Measurements from ENCODE around the gene TCEA2. TPM values are rescaled to one million over a fixed set of nuclear protein-coding genes. Genes with fewer than 3 reads are reported as not detected.

Gene TCEA2
- total and polyA plus RNA-seq, 11 donors, result 19.2 to 52.1 (median 42.6) TPM

- Histone ChIP-seq H3K36me3 (peaks cover 0 to 23% (median 8%) of the 10 kb centered on the region in 9 donors), H3K4me3 (peak within 1 kb of the TSS; percentile 39 to 91 (median 63)), H3K9me3 (no peaks in the 10 kb centered on the region), H3K27ac (peak within 1 kb of the TSS; percentile 78 to 96 (median 91)), H3K27me3 (peaks cover 0 to 59% (median 14%) of the 10 kb centered on the region in 9 donors), H3K4me1 (peaks cover 0 to 42% (median 19%) of the 10 kb centered on the region in 12 donors)
- intact Hi-C loops (cut with DNase I), result no loop called here
- DNase-seq (peak in 4 of 5 donors; percentile 60 to 76 (median 68)), ATAC-seq (peak in 3 of 4 donors; percentile 8 to 14 (median 10))
- WGBS, 4 donors, result 0 to 1% (median 0%) methylated on average over 6 to 107 of the region's 111 CpGs
- TF ChIP-seq POLR2A (IDR thresholded peaks at IDR 0.05) (peak in 1 of 2 donors; percentile 47), CTCF (IDR thresholded peaks at IDR 0.05) (no peak)
Measured at GRCh38 chr20:64049060-64049877, 13.7 kb upstream of the TCEA2 start, which contains the start of gene SOX18. Gene SOX18, minus strand, starts transcription at chr20:64049639. Its CDS starts 123 bp downstream, at chr20:64049516.

GRCh38 chr20:64049878-64050260 lies 13.1 kb upstream of the TCEA2 start:
- H3K4me3 ChIP-seq, result peak overlapping the region; percentile 2 to 91 (median 61)
- 14 to 76% (median 34%) methylated on average over 3 to 16 of the region's 16 CpGs for WGBS, 4 donors
- H3K27me3 ChIP-seq, result peaks cover 0 to 59% (median 14%) of the 10 kb centered on the region in 9 donors

GRCh38 chr20:64050261-64051032 lies 12.6 kb upstream of the TCEA2 start:
- Histone ChIP-seq H3K9me3 (no peaks in the 10 kb centered on the region), H3K4me1 (peaks cover 0 to 51% (median 27%) of the 10 kb centered on the region in 12 donors), H3K4me3 (peak overlapping the region; percentile 2 to 91 (median 61)), H3K36me3 (peaks cover 0 to 23% (median 8%) of the 10 kb centered on the region in 9 donors), H3K27me3 (peaks cover 0 to 57% (median 14%) of the 10 kb centered on the region in 9 donors), H3K27ac (peak overlapping the region; percentile 78 to 96 (median 91))
- intact Hi-C loops (cut with DNase I), result no loop called here
- 57 to 73% (median 63%) methylated on average over 16 to 23 of the region's 23 CpGs for WGBS, 4 donors
- no peak for TF ChIP-seq POLR2A (IDR thresholded peaks at IDR 0.05)
- TF ChIP-seq CTCF (IDR thresholded peaks at IDR 0.05), result peak in 4 of 12 donors; percentile 6 to 30 (median 18)
- ATAC-seq (peak in 2 of 4 donors; percentile 3 to 5), DNase-seq (peak in 1 of 5 donors; percentile 56)

More at GRCh38 chr20:64049878-64050260, 13.1 kb upstream of the TCEA2 start:
- H3K36me3 ChIP-seq, result peaks cover 0 to 23% (median 8%) of the 10 kb centered on the region in 9 donors
- H3K27ac ChIP-seq, result peak overlapping the region; percentile 78 to 96 (median 91)
- H3K4me1 ChIP-seq, result peaks cover 0 to 45% (median 24%) of the 10 kb centered on the region in 12 donors
- ATAC-seq, result peak in 3 of 4 donors; percentile 6 to 31 (median 18)
- peak in 2 of 5 donors; percentile 54 to 70 for DNase-seq
- H3K9me3 ChIP-seq, result no peaks in the 10 kb centered on the region
- intact Hi-C loops (cut with DNase I), result no loop called here
- no peak for TF ChIP-seq CTCF (IDR thresholded peaks at IDR 0.05)
- TF ChIP-seq POLR2A (IDR thresholded peaks at IDR 0.05), result no peak
